Activated naive CD4-positive, alpha-beta T cell treated with anti-CD3 and anti-CD28 coated beads, Interleukin-2, amount 50 U/mL, for 16 hours (primary cell): ENCODE data around the gene MBNL2.

ENCODE experiments used
- DNase-seq: peaks from one replicate; pipeline ENCODE4 v3.0.0-alpha.2; 2020

The MBNL2 gene

GRCh38 chr13:97432232-97432916 lies 210.2 kb downstream of the MBNL2 start:
- DNase-seq, result no peak

GRCh38 chr13:97432917-97433726 lies 211.0 kb downstream of the MBNL2 start:
- peak; percentile 97 for DNase-seq

- peak; percentile 90 for DNase-seq
Measured at GRCh38 chr13:97433727-97434396, 211.7 kb downstream of the MBNL2 start, which contains the start of gene RAP2A. Gene RAP2A, plus strand, starts transcription at chr13:97434169. Its CDS starts 302 bp downstream, at chr13:97434471.

GRCh38 chr13:97434397-97435201 lies 212.5 kb downstream of the MBNL2 start:
- DNase-seq, result peak; percentile 37

- no peak for DNase-seq
Measured at GRCh38 chr13:97435323-97435722, 213.2 kb downstream of the MBNL2 start.

- no peak for DNase-seq
Measured at GRCh38 chr13:97435794-97436193, 213.7 kb downstream of the MBNL2 start.

- DNase-seq, result no peak
Measured at GRCh38 chr13:97436845-97437244, 214.7 kb downstream of the MBNL2 start.

- DNase-seq, result no peak
Measured at GRCh38 chr13:97437729-97438128, 215.6 kb downstream of the MBNL2 start.

GRCh38 chr13:97438856-97439595 lies 216.9 kb downstream of the MBNL2 start:
- DNase-seq, result no peak

GRCh38 chr13:97440598-97441170 lies 218.6 kb downstream of the MBNL2 start:
- DNase-seq, result no peak

GRCh38 chr13:97441368-97441767 lies 219.2 kb downstream of the MBNL2 start:
- no peak for DNase-seq
